IPS DF 6.9 (cell line): ENCODE results near the gene CUX1.

ENCODE experiments used
- DNase-seq: peaks from one replicate; pipeline ENCODE4 v3.0.0-alpha.2; 2013; ENCODE audit warnings: low read depth, low spot score
- H3K27ac ChIP-seq: one replicate; pipeline ENCODE4 v1.5.1; 2013; ENCODE audit warnings: low read length, control low read depth
- H3K27me3 ChIP-seq: 2 replicates; pipeline ENCODE4 v1.6.1; 2013; ENCODE audit warnings: mild to moderate bottlenecking, low read length; ENCODE audit not compliant: control insufficient read depth, insufficient read depth
- H3K36me3 ChIP-seq: 2 replicates; pipeline ENCODE4 v1.6.1; 2013; ENCODE audit warnings: low read length; ENCODE audit not compliant: control insufficient read depth, insufficient read depth
- H3K4me1 ChIP-seq: 2 replicates; pipeline ENCODE4 v1.6.1; 2013; ENCODE audit warnings: low read length; ENCODE audit not compliant: control insufficient read depth, insufficient read depth
- H3K4me3 ChIP-seq: 2 replicates; pipeline ENCODE4 v1.5.1; 2013; ENCODE audit warnings: mild to moderate bottlenecking, low read length
- H3K9me3 ChIP-seq: 2 replicates; pipeline ENCODE4 v1.6.1; 2013; ENCODE audit warnings: low read length, inconsistent platforms; ENCODE audit not compliant: control insufficient read depth, insufficient read depth
- WGBS: extraction: QIAGEN DNeasy Blood & Tissue Kit; methylation state at CpG from one replicate; pipeline ENCODE4 v1.1.7; 2013; ENCODE audit warnings: mixed read lengths, missing lambda C conversion rate; ENCODE audit not compliant: insufficient read length, insufficient coverage; 5-methylcytosine and 5-hydroxymethylcytosine counted together

Gene CUX1

GRCh38 chr7:101940151-101940550 is 122.7 kb downstream of the CUX1 start:
- Histone ChIP-seq H3K27me3 (no peaks in the 10 kb centered on the region), H3K9me3 (no peaks in the 10 kb centered on the region), H3K4me3 (no peak overlapping the region), H3K4me1 (peaks cover 13% of the 10 kb centered on the region), H3K36me3 (no peaks in the 10 kb centered on the region; the same call in 1 of the 2 replicates), H3K27ac (no peak overlapping the region)
- no CpG with 5 or more reads among the region's 10 CpGs for WGBS
- DNase-seq, result no peak

GRCh38 chr7:101940830-101941229 is 123.4 kb downstream of the CUX1 start:
- no peaks in the 10 kb centered on the region; the same call in 1 of the 2 replicates for H3K36me3 ChIP-seq
- H3K27ac ChIP-seq, result no peak overlapping the region
- H3K4me3 ChIP-seq, result no peak overlapping the region
- DNase-seq, result no peak
- no peaks in the 10 kb centered on the region for H3K27me3 ChIP-seq
- peaks cover 8% of the 10 kb centered on the region for H3K4me1 ChIP-seq
- H3K9me3 ChIP-seq, result no peaks in the 10 kb centered on the region
- no CpG with 5 or more reads among the region's 9 CpGs for WGBS

- H3K27me3 ChIP-seq, result no peaks in the 10 kb centered on the region
- no CpG with 5 or more reads among the region's 12 CpGs for WGBS
- no peak overlapping the region for H3K27ac ChIP-seq
- DNase-seq, result no peak
- no peaks in the 10 kb centered on the region; the same call in 1 of the 2 replicates for H3K36me3 ChIP-seq
- H3K4me3 ChIP-seq, result no peak overlapping the region
- peaks cover 6% of the 10 kb centered on the region for H3K4me1 ChIP-seq
- H3K9me3 ChIP-seq, result no peaks in the 10 kb centered on the region
Observed at GRCh38 chr7:101941481-101942383, 124.3 kb downstream of the CUX1 start.

- no CpG with 5 or more reads among the region's 13 CpGs for WGBS
- no peak for DNase-seq
- Histone ChIP-seq H3K4me1 (peaks cover 5% of the 10 kb centered on the region), H3K27me3 (no peaks in the 10 kb centered on the region), H3K36me3 (no peaks in the 10 kb centered on the region; the same call in 1 of the 2 replicates), H3K27ac (no peak overlapping the region), H3K4me3 (no peak overlapping the region), H3K9me3 (no peaks in the 10 kb centered on the region)
Observed at GRCh38 chr7:101942603-101943210, 125.3 kb downstream of the CUX1 start.

- no CpG with 5 or more reads among the region's 15 CpGs for WGBS
- no peak for DNase-seq
- Histone ChIP-seq H3K36me3 (no peaks in the 10 kb centered on the region; the same call in 1 of the 2 replicates), H3K4me3 (no peak overlapping the region), H3K4me1 (peaks cover 6% of the 10 kb centered on the region), H3K9me3 (no peaks in the 10 kb centered on the region), H3K27me3 (no peaks in the 10 kb centered on the region), H3K27ac (no peak overlapping the region)
Observed at GRCh38 chr7:101943306-101943705, 125.9 kb downstream of the CUX1 start.

GRCh38 chr7:101943889-101944600 is 126.6 kb downstream of the CUX1 start:
- Histone ChIP-seq H3K4me1 (peaks cover 6% of the 10 kb centered on the region), H3K27me3 (no peaks in the 10 kb centered on the region), H3K4me3 (no peak overlapping the region), H3K36me3 (no peaks in the 10 kb centered on the region; the same call in 1 of the 2 replicates), H3K27ac (no peak overlapping the region), H3K9me3 (no peaks in the 10 kb centered on the region)
- no peak for DNase-seq
- no CpG with 5 or more reads among the region's 14 CpGs for WGBS

GRCh38 chr7:101944611-101945010 is 127.2 kb downstream of the CUX1 start:
- peaks cover 6% of the 10 kb centered on the region for H3K4me1 ChIP-seq

GRCh38 chr7:101945034-101945758 is 127.8 kb downstream of the CUX1 start:
- no CpG with 5 or more reads among the region's 15 CpGs for WGBS
- H3K27me3 ChIP-seq, result no peaks in the 10 kb centered on the region
- H3K9me3 ChIP-seq, result no peaks in the 10 kb centered on the region
- H3K4me1 ChIP-seq, result peaks cover 6% of the 10 kb centered on the region
- H3K36me3 ChIP-seq, result no peaks in the 10 kb centered on the region; the same call in 1 of the 2 replicates
- H3K27ac ChIP-seq, result no peak overlapping the region
- H3K4me3 ChIP-seq, result no peak overlapping the region
- DNase-seq, result no peak

More at GRCh38 chr7:101944611-101945010, 127.2 kb downstream of the CUX1 start:
- no peaks in the 10 kb centered on the region; the same call in 1 of the 2 replicates for H3K36me3 ChIP-seq
- H3K27ac ChIP-seq, result no peak overlapping the region
- H3K9me3 ChIP-seq, result no peaks in the 10 kb centered on the region
- no peak overlapping the region for H3K4me3 ChIP-seq
- H3K27me3 ChIP-seq, result no peaks in the 10 kb centered on the region
- no CpG with 5 or more reads among the region's 10 CpGs for WGBS
- DNase-seq, result no peak

- no peaks in the 10 kb centered on the region; the same call in 1 of the 2 replicates for H3K36me3 ChIP-seq
- H3K9me3 ChIP-seq, result no peaks in the 10 kb centered on the region
- no peak overlapping the region for H3K27ac ChIP-seq
- H3K4me3 ChIP-seq, result no peak overlapping the region
- WGBS, result no CpG with 5 or more reads among the region's 10 CpGs
- peaks cover 2% of the 10 kb centered on the region for H3K4me1 ChIP-seq
- H3K27me3 ChIP-seq, result no peaks in the 10 kb centered on the region
- no peak for DNase-seq
Observed at GRCh38 chr7:101947899-101948298, 130.5 kb downstream of the CUX1 start.

- Histone ChIP-seq H3K27ac (no peak overlapping the region), H3K27me3 (no peaks in the 10 kb centered on the region), H3K4me1 (peaks cover 2% of the 10 kb centered on the region), H3K36me3 (no peaks in the 10 kb centered on the region; the same call in 1 of the 2 replicates), H3K4me3 (no peak overlapping the region), H3K9me3 (no peaks in the 10 kb centered on the region)
- DNase-seq, result no peak
- no CpG with 5 or more reads among the region's 4 CpGs for WGBS
Observed at GRCh38 chr7:101948650-101949049, 131.2 kb downstream of the CUX1 start.
